Measurements from ENCODE around the gene COL6A1.

The COL6A1 gene

GRCh38 chr21:45957981-45958600 lies 23.5 kb upstream of the COL6A1 start:
- TF ChIP-seq POLR2AphosphoS5 (IDR thresholded peaks at IDR 0.05; ENCODE audit: low read depth, low read length), result no peak
- TF ChIP-seq TAF1 (IDR thresholded peaks at IDR 0.05; ENCODE audit: borderline replicate concordance, insufficient read depth, low read length), result no peak
- no peak for TF ChIP-seq SIN3A (IDR thresholded peaks at IDR 0.05; ENCODE audit: borderline replicate concordance, insufficient read depth, low read length)
- no peak for TF ChIP-seq FOXP2 (optimal IDR thresholded peaks at IDR 0.05; ENCODE audit: borderline replicate concordance, extremely low read depth, extremely low read length, insufficient read depth)
- no peak for TF ChIP-seq REST (IDR thresholded peaks at IDR 0.05; ENCODE audit: insufficient read depth in 1 of 2, low read depth in 2 of 2, low read length in 2 of 2)

- TF ChIP-seq FOXP2 (optimal IDR thresholded peaks at IDR 0.05; ENCODE audit: borderline replicate concordance, extremely low read depth, extremely low read length, insufficient read depth) (no peak), SIN3A (IDR thresholded peaks at IDR 0.05; ENCODE audit: borderline replicate concordance, insufficient read depth, low read length) (no peak), TAF1 (IDR thresholded peaks at IDR 0.05; ENCODE audit: borderline replicate concordance, insufficient read depth, low read length) (no peak), REST (IDR thresholded peaks at IDR 0.05; ENCODE audit: insufficient read depth in 1 of 2, low read depth in 2 of 2, low read length in 2 of 2) (no peak), POLR2AphosphoS5 (IDR thresholded peaks at IDR 0.05; ENCODE audit: low read depth, low read length) (no peak)
These were observed 22.4 kb upstream of the COL6A1 start for GRCh38 chr21:45959182-45959581.

- no peak for TF ChIP-seq POLR2AphosphoS5 (IDR thresholded peaks at IDR 0.05; ENCODE audit: low read depth, low read length)
- TF ChIP-seq REST (IDR thresholded peaks at IDR 0.05; ENCODE audit: insufficient read depth in 1 of 2, low read depth in 2 of 2, low read length in 2 of 2), result no peak
- TF ChIP-seq TAF1 (IDR thresholded peaks at IDR 0.05; ENCODE audit: borderline replicate concordance, insufficient read depth, low read length), result no peak
- no peak for TF ChIP-seq SIN3A (IDR thresholded peaks at IDR 0.05; ENCODE audit: borderline replicate concordance, insufficient read depth, low read length)
- no peak for TF ChIP-seq FOXP2 (optimal IDR thresholded peaks at IDR 0.05; ENCODE audit: borderline replicate concordance, extremely low read depth, extremely low read length, insufficient read depth)
These were observed 21.7 kb upstream of the COL6A1 start for GRCh38 chr21:45959779-45960390.

GRCh38 chr21:45962531-45963231 lies 18.9 kb upstream of the COL6A1 start:
- TF ChIP-seq FOXP2 (optimal IDR thresholded peaks at IDR 0.05; ENCODE audit: borderline replicate concordance, extremely low read depth, extremely low read length, insufficient read depth) (no peak), POLR2AphosphoS5 (IDR thresholded peaks at IDR 0.05; ENCODE audit: low read depth, low read length) (no peak), REST (IDR thresholded peaks at IDR 0.05; ENCODE audit: insufficient read depth in 1 of 2, low read depth in 2 of 2, low read length in 2 of 2) (no peak), TAF1 (IDR thresholded peaks at IDR 0.05; ENCODE audit: borderline replicate concordance, insufficient read depth, low read length) (no peak), SIN3A (IDR thresholded peaks at IDR 0.05; ENCODE audit: borderline replicate concordance, insufficient read depth, low read length) (no peak)

Data from PFSK-1 (cell line).